Common myeloid progenitor, CD34-positive (primary cell): ENCODE results near the gene ZNF185.
A peak's percentile ranks its signal among the peaks of the same experiment; 100 is the strongest.

Source experiments
- CTCF ChIA-PET: fragments of 350-600 bp; sonication (Branson Sonifier 250); formaldehyde crosslinking; loops from one replicate; lab custom pipeline; 2021; ENCODE audit warnings: antibody characterized with exemption; lab: Charles Lee
- POLR2A ChIA-PET: fragments of 350-600 bp; sonication (Branson Sonifier 250); formaldehyde crosslinking; loops from one replicate; lab custom pipeline; 2021; ENCODE audit warnings: antibody characterized with exemption; lab: Charles Lee
- DNase-seq, 3 donors: peaks; one replicate each; pipeline versions ENCODE4 v3.0.0 to v3.0.0-alpha.2; 2013
- H3K27ac ChIP-seq, 2 experiments: 1 replicate in 1 of 2; 2 replicates in 1 of 2; pipeline ENCODE4 v1.7.0; 2013; ENCODE audit warnings: inconsistent platforms in 2 of 2, low read length in 2 of 2, mild to moderate bottlenecking in 2 of 2, low read depth in 1 of 2, moderate library complexity in 1 of 2; ENCODE audit not compliant: severe bottlenecking in 2 of 2, insufficient read depth in 1 of 2, poor library complexity in 1 of 2
- H3K27me3 ChIP-seq, 5 experiments: replicated peaks in 2 of 5; 1 replicate in 3 of 5; 2 replicates in 2 of 5; pipeline versions ENCODE4 v1.6.1 to v1.7.0; 2013; ENCODE audit warnings: low read length in 4 of 5, mild to moderate bottlenecking in 2 of 5, moderate library complexity in 2 of 5, inconsistent platforms in 1 of 5; ENCODE audit not compliant: insufficient read depth in 5 of 5, control insufficient read depth in 4 of 5
- H3K36me3 ChIP-seq, 4 experiments: 1 replicate in 2 of 4; 2 replicates in 2 of 4; pipeline versions ENCODE4 v1.6.1 to v1.7.0; 2013; ENCODE audit warnings: low read length in 3 of 4, control low read depth in 1 of 4, mild to moderate bottlenecking in 1 of 4; ENCODE audit not compliant: control insufficient read depth in 4 of 4, insufficient read depth in 4 of 4
- H3K4me1 ChIP-seq, 4 experiments: 1 replicate in 3 of 4; 2 replicates in 1 of 4; pipeline versions ENCODE4 v1.6.1 to v1.7.1; 2013; ENCODE audit warnings: low read length in 3 of 4, mild to moderate bottlenecking in 3 of 4, control low read depth in 1 of 4, inconsistent platforms in 1 of 4, moderate library complexity in 1 of 4; ENCODE audit not compliant: control insufficient read depth in 4 of 4, insufficient read depth in 4 of 4; ENCODE audit errors: control extremely low read depth in 1 of 4
- H3K4me3 ChIP-seq, 7 experiments: 1 replicate in 4 of 7; 2 replicates in 3 of 7; pipeline versions ENCODE4 v1.5.1 to v1.7.0; 2013; ENCODE audit warnings: mild to moderate bottlenecking in 7 of 7, low read length in 6 of 7, moderate library complexity in 6 of 7, inconsistent platforms in 2 of 7, low read depth in 2 of 7, control low read depth in 1 of 7; ENCODE audit not compliant: insufficient read depth in 4 of 7, control insufficient read depth in 1 of 7; ENCODE audit errors: extremely low read depth in 1 of 7
- H3K9me3 ChIP-seq, 5 experiments: 1 replicate in 4 of 5; 2 replicates in 1 of 5; pipeline versions ENCODE4 v1.6.1 to v1.7.1; 2013; ENCODE audit warnings: low read length in 4 of 5, mild to moderate bottlenecking in 2 of 5, inconsistent platforms in 1 of 5, low read depth in 1 of 5, moderate library complexity in 1 of 5; ENCODE audit not compliant: control insufficient read depth in 4 of 5, insufficient read depth in 2 of 5; ENCODE audit errors: control extremely low read depth in 1 of 5
- WGBS: methylation state at CpG from one replicate; pipeline ENCODE4 v1.1.5; 2013; ENCODE audit not compliant: insufficient coverage; 5-methylcytosine and 5-hydroxymethylcytosine counted together

Gene ZNF185

GRCh38 chrX:152893980-152894610 lies 3.8 kb upstream of the ZNF185 start:
- peaks cover 0 to 4% (median 2%) of the 10 kb centered on the region in 4 experiments for H3K4me1 ChIP-seq
- WGBS = 75% methylated on average over 6 of the region's 9 CpGs
- H3K27me3 ChIP-seq = peaks cover 2 to 50% (median 3%) of the 10 kb centered on the region in 5 experiments
- no peaks in the 10 kb centered on the region for H3K36me3 ChIP-seq
- H3K27ac ChIP-seq = no peak overlapping the region
- DNase-seq = no peak
- ChIA-PET POLR2A (no interaction called here), CTCF (interaction anchor here (1.0 to 1.5 kb wide), 3 partner anchors 12 to 24 kb away, joined by 3 to 4 read pairs (median 3); no protein-coding TSS in a partner anchor)
- H3K4me3 ChIP-seq = no peak overlapping the region
- H3K9me3 ChIP-seq = no peaks in the 10 kb centered on the region

- no peak for DNase-seq
- no peaks in the 10 kb centered on the region for H3K9me3 ChIP-seq
- peaks cover 0 to 48% (median 3%) of the 10 kb centered on the region in 5 experiments for H3K27me3 ChIP-seq
- H3K4me1 ChIP-seq = peaks cover 0 to 4% (median 2%) of the 10 kb centered on the region in 4 experiments
- ChIA-PET POLR2A (no interaction called here), CTCF (interaction anchor here (0.7 to 1.2 kb wide), 3 partner anchors 11 to 31 kb away, joined by 3 read pairs; no protein-coding TSS in a partner anchor)
- no peak overlapping the region for H3K27ac ChIP-seq
- no peak overlapping the region for H3K4me3 ChIP-seq
- H3K36me3 ChIP-seq = no peaks in the 10 kb centered on the region
- 86% methylated on average over 3 of the region's 3 CpGs for WGBS
Observed at GRCh38 chrX:152895121-152895520, 2.7 kb upstream of the ZNF185 start.

GRCh38 chrX:152895724-152896420 lies 2.0 kb upstream of the ZNF185 start:
- ChIA-PET CTCF (interaction anchor here (0.7 to 1.5 kb wide), 3 partner anchors 10 to 30 kb away, joined by 3 to 4 read pairs (median 3); no protein-coding TSS in a partner anchor), POLR2A (no interaction called here)
- Histone ChIP-seq H3K4me3 (no peak overlapping the region), H3K36me3 (no peaks in the 10 kb centered on the region), H3K27ac (no peak overlapping the region), H3K9me3 (no peaks in the 10 kb centered on the region), H3K27me3 (peaks cover 0 to 48% (median 2%) of the 10 kb centered on the region in 5 experiments), H3K4me1 (peaks cover 0 to 4% (median 2%) of the 10 kb centered on the region in 4 experiments)
- 95% methylated on average over 8 of the region's 8 CpGs for WGBS
- no peak for DNase-seq

GRCh38 chrX:152896450-152896849 lies 1.4 kb upstream of the ZNF185 start:
- Histone ChIP-seq H3K27ac (no peak overlapping the region), H3K27me3 (peaks cover 0 to 43% (median 2%) of the 10 kb centered on the region in 5 experiments), H3K36me3 (no peaks in the 10 kb centered on the region), H3K4me3 (no peak overlapping the region), H3K9me3 (no peaks in the 10 kb centered on the region), H3K4me1 (peaks cover 0 to 4% (median 2%) of the 10 kb centered on the region in 4 experiments)
- no peak for DNase-seq
- CTCF ChIA-PET = interaction anchor here (1.5 kb wide), 2 partner anchors 10 to 19 kb away, joined by 3 to 4 read pairs; no protein-coding TSS in a partner anchor
- WGBS = 74% methylated on average over 6 of the region's 8 CpGs
- POLR2A ChIA-PET = no interaction called here

GRCh38 chrX:152898442-152898841 lies 575 bp downstream of the ZNF185 start:
- ChIA-PET POLR2A (no interaction called here), CTCF (interaction anchor here (1.7 to 2.0 kb wide), 2 partner anchors 14 to 17 kb away, joined by 5 to 6 read pairs; no protein-coding TSS in a partner anchor)
- Histone ChIP-seq H3K27me3 (peaks cover 0 to 28% (median 2%) of the 10 kb centered on the region in 5 experiments), H3K4me3 (peak overlapping the region in 6 of 7 experiments; percentile 3 to 66 (median 39)), H3K36me3 (no peaks in the 10 kb centered on the region), H3K27ac (no peak overlapping the region), H3K4me1 (peaks cover 0 to 4% (median 2%) of the 10 kb centered on the region in 4 experiments), H3K9me3 (no peaks in the 10 kb centered on the region)
- 79% methylated on average over 10 of the region's 10 CpGs for WGBS
- DNase-seq = no peak

- peaks cover 0 to 28% (median 2%) of the 10 kb centered on the region in 5 experiments for H3K27me3 ChIP-seq
- no peak for DNase-seq
- CTCF ChIA-PET = interaction anchor here (1.3 to 2.0 kb wide), 3 partner anchors 14 to 27 kb away, joined by 4 to 6 read pairs (median 5); no protein-coding TSS in a partner anchor
- 87% methylated on average over 14 of the region's 16 CpGs for WGBS
- no peak overlapping the region for H3K4me3 ChIP-seq
- H3K4me1 ChIP-seq = peaks cover 0 to 4% (median 2%) of the 10 kb centered on the region in 4 experiments
- H3K36me3 ChIP-seq = no peaks in the 10 kb centered on the region
- POLR2A ChIA-PET = no interaction called here
- H3K27ac ChIP-seq = no peak overlapping the region
- no peaks in the 10 kb centered on the region for H3K9me3 ChIP-seq
Observed at GRCh38 chrX:152899111-152899873, 1.4 kb downstream of the ZNF185 start.
